Cortex of kidney (tissue), 1 donor: ENCODE data around the gene ADAMTSL3.
"Not testable (repeated sequence)": the region's sequence is repeated elsewhere in the genome, so short reads cannot be mapped to it uniquely, and the experiment has no call there.

Experiments
- DNase-seq: peaks from one replicate; lab custom pipeline; 2025; lab: John Stamatoyannopoulos, UW

The ADAMTSL3 gene

DNA sequence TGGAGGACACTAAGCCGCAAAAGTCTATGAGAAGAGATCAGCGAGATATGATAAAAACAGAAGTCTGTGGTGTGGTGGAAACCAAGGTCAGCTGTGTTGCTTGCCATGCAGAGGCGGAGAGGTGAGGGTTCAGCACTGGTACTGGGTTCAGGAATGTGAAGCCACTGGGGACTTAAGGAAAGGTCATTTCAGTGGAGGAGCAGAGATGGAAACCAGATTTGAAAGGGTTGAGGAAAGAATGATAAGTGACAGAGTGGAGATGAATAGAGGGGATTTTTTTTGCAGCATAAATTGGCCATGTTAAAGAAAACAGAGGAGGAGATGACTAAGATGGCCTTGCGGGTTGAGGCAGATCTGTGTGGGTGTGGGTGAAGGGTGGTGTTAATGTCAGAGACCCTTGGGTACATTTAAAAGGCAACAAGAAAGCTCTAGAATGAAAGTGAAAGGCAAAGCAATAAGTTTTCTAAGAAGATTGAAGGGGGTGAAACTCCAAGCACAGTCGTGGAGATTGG lies 265.5 kb downstream of the ADAMTSL3 start:
- DNase-seq: no peak

DNA sequence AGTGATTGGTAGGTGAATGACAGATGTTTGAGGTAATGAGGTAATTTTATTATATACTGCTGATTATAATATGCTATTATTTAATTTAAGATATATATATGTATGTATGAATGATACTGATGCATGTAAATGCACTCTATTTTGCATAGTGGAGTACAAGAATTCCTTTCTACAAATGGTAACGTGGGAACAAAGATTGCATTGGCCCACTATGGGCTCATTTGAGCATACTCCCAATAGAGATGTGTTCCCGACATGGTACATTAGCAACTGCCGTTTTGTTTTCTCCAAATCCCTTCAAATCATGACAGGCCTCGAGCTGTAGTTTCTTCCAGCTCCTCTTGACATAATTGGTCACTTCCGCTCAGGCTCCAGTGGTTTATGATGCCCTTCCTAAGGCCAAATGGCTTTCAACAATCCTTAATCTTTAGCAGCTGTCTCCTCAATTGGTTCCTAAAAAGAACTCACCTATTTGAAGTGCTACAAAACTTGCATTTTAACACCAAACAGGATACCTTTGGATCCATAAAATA lies 266.1 kb downstream of the ADAMTSL3 start:
- DNase-seq: no peak

DNA sequence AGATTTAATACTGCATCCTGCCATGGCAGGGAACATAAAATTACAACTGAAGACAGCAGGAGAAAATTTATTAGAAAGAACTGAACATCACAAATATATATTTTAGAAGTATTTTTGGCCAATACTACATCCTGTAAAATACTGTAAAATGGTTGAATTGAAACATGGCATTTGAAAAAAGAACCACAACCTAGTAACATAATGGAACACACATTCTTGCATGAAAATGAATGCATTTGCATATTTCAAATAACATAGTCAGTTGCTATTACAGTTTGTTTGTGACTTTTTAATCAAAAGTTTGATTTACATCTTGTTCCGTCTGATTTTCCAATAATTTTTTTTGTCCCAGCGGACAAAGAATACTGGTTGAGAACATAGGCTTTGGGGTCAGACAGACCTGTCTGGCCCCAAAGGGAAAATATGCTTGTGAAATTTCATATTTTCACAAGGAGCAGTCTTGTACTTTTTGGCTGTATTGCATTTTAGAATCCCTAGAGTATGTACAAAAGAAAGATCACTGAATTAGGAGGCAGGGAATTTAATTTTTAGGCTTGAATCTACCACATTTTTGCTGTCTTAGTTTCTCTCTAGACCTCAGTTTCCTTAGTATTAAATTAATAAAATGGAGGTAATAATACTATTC lies 268.8 kb downstream of the ADAMTSL3 start:
- DNase-seq: no peak

DNA sequence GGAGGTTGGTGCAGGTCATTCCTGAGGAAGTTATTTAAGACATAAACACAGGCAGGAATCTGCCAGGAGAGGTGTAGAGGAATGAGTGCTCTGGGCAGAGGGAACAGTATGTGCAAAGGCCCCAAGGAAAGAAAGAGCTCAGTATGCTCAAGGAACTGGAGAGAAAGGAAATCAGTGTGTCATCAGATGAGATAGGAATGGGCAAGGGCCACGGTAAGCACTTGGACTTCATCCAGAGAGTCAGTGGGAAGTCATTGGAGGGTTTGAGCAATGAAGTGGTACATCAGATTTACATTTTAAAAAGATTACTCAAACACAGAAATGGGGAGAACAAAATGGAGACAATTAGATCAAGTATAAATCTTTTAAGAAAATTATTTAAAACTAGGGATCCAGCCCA lies 272.2 kb downstream of the ADAMTSL3 start:
- no peak for DNase-seq

DNA sequence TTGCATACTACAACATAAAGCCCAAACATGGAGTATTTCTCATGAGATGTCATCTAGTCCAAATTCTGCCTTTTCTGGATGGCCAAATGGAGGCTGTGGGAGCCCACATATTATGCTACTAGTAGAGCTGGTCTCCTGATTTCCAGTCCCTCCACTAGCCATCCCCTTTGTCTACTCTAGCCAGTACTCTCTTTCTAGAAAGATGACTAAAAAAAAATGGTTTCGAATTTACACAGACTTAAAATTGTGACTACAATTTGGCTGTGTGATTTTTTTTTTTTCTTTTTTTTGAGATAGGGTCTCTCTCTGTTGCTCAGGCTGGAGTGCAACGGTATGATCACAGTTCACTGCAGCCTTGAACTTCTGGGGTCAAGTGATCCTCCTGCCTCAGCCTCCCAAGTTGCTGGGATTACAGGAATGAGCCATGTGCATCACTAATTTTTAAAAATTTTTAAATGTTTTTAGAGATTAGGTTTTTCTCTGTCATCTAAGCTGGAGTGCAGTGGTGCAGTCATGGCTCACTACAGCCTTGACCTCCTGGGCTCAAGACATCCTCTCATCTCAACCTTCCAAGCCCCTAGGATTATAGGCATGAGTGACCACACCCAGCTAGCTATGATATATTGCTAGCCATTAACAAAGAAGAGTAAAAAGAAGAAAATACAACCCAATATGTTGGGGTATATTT lies 273.9 kb downstream of the ADAMTSL3 start:
- no peak for DNase-seq

DNA sequence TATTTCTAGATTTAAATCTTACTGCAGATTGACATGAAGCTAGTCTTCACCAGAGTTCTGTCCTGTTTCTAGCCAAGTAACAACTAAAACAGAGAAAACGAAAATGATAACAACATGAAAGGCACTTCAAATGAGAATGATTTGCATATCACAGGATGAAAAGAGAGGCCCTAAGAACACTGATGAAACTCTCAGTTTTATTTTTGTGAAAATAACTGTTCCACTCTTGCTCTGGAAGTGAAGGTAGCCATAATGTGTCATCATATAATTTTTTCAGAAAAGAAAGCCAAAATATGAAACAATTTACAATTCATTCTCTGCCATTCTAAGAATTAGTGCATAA lies 274.4 kb downstream of the ADAMTSL3 start:
- DNase-seq: no peak

DNA sequence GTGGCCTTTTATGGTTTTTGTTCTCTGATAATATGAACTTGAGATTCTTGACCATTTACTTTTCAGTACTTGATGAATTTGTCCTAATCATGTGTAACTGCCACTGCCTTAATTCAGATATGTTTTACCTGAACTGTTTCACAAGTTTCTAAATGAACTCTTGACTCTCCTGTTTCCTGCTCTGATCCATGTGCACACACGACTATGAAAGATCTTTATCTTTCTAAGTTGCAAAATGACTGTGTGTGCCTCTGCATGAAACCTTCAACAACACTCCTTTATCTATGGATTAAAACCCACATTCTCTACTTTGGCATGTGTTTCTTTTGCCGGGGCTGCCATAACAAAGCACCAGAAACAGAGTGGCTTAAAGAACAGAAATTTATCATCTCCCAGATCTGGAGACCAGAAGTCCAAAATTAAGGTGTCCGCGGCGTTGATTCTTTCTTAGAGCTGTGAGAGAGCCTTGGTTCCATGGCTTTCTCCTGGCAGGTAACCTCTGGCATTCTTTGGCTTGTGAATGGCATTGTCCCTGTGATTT lies 275.0 kb downstream of the ADAMTSL3 start:
- DNase-seq: no peak

DNA sequence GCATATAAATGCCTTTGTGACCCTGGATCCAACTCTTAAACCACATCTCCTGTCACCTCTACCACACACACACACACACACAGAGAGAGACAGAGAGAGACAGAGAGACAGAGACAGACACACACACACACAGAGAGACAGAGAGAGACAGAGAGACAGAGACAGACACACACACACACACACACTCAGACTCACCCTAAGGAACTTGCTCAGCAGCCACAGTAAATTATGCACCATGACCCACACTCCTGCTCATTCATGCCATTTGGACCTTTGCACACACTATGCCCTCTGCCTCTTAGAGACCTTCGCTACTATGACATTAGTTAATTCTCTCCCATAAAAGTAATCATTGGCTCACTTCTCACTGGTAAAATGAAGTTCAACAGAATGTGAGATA lies 275.7 kb downstream of the ADAMTSL3 start:
- no peak for DNase-seq

DNA sequence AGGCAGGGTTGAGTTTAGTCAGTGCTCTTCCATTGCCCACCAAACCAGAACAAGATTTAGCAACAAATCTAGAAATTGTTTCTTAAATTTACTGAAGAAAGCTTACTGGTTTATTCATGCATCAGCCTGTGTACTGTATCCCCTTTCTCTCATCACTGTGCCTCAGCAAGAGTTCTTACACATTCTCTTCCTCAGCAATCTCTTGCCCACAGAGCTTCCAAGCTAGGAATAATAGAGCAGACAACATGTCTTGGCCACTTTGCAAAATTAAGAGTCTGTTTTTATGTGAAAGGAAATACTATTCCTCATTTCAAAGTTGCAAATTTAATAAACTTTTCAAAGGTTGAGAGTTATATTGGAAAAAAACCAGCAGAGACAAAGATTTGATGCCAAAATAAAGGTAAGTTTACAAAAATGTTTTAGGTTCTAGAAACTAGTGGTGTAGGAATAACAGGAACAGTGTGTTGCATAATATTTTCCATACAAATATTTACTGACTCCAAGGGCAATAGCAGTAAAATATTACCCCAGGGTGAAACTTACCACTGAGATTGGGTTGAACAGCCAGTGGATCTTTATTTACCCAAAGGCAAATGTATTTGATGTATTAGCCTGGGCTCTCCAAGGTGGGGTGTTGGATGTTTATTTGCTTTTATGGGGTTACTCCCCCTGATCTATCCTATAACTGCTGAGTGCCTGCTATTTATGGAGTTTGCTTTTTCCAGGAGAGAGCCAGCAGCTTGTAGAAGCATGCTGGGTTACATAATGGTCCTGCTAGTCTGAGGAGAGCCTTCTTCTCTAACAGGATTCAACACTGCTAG lies 276.7 kb downstream of the ADAMTSL3 start:
- DNase-seq: no peak

DNA sequence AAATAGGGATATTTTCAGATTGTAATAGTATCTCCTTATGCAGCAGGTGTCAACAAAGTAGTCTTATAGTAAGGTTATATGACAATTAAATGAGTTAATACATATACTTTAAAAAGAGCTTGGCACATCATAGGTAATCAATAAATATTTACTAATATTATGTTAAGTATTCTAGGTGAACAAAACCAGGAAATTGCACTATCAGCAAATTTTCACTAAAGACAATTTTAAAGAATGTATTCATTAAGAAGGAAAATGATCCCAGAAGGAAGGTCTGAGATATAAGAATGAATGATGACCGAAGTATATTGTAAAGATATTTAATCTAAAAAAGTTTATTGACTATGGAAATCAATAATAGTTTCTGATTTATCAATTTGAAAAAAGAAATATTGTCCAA lies 281.9 kb downstream of the ADAMTSL3 start:
- no peak for DNase-seq

DNA sequence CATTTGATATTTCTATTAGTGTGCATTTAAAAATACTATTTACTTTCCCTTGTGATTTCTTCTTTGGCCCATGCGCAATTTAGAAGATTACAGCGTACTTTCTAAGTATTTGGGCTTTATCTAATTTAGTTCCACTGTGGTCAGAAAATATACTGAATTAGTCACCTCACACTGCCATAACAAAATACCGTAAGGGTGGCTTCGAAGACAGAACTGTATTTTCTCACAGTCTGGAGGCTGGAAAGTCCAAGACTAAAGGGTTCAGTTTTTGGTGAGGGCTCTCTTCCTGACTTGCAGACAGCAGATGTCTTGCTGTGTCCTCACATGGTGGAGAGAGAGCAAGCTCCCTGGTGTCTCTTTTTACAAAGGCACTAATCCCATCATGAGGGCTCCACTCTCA lies 286.2 kb downstream of the ADAMTSL3 start:
- DNase-seq: no peak

DNA sequence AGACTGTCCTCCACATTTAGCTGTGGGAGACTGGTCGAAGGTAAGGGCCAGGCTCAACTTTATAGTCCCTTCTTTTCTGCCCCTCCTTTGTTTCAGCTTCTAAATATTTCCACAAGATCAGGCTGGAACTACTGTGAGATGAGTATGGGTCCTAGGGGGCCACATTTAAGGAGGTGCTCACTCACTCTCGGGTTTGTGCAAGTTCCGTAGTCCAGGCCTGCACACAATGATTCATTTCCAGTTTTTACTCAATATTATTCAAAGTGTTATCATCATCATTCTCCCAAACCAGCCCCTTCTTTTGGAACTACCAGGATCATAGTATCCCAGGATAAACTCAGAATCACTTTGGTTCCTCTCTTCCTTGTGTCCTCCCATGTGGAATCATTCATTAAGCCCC lies 289.1 kb downstream of the ADAMTSL3 start:
- DNase-seq: no peak

DNA sequence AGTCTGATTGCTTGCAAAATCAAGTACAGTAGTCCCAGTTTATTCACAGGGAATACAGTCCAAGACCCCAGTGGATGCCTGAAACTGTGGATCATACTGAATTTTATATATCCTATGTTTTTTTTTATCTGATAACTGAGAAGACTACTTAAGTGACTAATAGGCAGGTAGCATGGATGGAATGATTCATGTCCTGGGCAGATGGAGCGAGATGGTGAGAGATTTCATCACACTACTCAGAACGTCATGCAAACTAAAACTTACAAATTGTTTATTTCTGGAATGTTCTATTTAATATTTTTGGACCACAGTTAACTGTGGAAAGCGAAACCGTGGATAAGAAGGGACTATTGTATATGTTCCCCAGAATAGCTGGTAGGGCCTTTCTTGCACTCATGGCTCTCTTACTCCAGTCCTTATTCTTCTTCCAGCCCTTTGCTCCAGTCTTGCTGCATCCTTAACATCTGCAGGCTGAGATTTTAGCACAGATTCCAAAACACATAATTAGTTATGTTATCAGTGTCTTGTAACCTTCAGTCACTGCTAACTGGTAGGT lies 290.0 kb downstream of the ADAMTSL3 start:
- no peak for DNase-seq

DNA sequence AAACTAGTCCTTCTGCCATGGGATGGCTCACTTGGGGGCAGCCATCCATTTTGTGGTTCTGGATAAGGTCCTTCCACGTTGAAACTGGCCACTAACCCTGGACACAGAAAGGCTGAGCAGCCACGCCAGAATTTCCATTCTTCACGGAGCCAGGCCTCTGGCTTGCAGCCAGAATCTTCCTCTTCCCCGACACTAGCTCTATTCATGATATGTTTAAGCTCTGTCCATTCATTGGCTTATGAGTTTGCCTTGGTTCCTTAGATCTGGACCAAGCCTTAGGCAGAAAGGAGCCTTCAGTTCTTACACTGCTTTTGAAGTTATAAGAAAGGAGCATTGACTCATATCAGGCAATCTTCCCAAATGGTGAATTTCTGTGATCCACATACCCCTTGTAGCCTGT lies 293.2 kb downstream of the ADAMTSL3 start:
- DNase-seq: no peak

DNA sequence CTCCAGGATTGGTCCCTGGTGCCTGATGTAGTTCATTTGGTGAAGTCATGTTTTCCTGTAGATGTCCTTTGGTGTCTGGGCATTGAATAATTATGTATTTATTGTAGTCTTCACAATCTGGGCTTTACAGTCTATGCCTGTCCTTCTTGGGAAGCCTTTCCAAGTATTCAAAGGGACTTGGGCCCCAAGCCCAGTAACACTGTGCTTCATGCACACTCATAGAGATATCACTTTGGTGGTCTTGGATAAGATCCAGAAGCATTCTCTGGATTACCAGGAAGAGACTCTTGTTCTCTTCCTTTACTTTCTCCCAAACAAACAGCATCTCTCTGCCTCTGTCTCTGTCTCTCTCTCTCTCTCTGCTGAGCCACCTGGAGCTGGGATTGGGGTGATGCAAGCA lies 300.6 kb downstream of the ADAMTSL3 start:
- no peak for DNase-seq

DNA sequence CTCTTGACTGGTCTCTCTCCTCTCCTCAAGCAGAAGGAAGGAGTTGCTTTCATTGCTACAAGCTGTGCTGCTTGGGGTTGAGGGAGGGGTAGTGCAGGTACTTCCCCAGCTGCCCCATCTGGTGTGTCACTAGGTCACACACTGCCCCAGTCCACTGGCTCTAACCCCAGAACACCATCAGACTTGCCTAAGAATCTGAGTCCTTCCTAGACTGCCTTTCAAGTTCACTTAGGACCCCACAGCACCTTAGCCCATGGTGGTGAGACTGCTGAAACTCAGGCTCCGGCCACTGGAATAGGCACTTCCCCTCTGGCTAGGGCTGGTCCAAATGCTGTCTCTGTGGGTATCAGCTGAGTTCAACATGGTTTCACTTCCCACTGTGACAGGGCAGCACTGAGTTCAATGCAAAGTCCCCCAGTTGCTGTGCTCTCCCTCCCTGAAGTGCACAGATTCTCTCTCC lies 301.9 kb downstream of the ADAMTSL3 start:
- DNase-seq: no peak

DNA sequence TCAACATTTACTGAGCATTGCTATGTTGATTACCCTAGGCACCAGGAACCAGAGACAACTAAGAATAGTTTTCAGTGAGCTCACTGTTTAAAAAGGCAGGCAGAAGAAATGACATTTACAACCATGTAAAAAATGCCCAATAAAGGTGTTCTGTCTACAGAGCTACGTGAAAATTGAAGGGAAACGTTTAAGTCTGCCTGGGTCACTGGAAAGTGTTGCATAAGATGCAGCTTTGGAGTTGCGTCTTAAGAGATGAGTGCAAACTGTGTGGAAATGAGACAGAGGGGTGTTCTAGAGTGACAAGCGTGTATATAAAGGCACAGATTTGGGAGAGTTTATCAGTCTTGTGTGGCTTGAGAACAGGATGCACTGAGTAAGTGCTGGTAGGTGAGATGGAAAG lies 303.0 kb downstream of the ADAMTSL3 start:
- DNase-seq: no peak

DNA sequence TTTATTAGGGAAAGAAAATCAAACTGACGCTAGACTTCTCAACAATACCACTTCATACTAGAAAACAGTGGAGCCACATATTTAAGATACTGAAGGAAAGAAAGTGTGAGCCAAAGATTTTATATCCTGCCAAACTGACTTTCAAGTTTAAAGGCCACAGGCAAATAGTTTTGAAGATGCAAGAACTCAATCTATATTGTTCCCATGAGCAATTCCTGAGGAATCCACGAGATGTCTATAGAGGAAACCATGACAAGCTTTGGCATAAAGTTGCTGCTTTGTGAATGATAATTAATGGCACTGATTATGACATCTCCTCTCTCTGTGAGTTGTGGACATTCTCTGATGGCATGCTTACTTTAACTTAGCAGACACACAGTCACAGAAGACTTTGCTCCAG lies 305.6 kb downstream of the ADAMTSL3 start:
- no peak for DNase-seq

DNA sequence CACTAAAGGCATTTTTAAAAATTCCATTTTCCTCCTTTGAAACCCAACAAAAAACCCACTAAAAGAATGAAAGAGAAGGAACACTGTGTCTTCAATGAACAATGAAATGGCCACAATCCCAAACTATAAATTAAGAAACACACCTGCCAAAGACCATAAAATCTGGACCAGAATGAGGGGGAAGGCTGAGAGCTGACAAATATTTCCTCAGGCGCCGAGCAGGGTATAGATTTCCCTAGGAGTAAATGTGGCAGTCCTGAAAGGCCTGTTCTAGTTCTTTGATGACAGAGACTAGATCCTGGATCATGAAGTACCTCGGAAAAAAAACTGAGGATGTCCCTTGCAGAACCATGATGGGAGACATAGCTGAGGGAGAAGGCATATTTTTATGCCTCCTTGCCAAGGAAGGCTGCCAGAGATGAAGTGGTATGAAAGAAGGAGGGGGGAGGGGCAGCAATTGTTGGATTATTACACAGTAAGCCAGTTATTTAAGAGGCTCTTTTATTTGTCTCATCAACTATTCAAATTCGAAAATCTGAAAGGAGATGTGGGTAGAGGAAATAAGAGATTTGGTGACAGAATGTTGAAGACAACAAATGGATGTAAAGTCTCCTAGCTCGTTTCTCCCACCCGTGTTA lies 306.4 kb downstream of the ADAMTSL3 start:
- no peak for DNase-seq

DNA sequence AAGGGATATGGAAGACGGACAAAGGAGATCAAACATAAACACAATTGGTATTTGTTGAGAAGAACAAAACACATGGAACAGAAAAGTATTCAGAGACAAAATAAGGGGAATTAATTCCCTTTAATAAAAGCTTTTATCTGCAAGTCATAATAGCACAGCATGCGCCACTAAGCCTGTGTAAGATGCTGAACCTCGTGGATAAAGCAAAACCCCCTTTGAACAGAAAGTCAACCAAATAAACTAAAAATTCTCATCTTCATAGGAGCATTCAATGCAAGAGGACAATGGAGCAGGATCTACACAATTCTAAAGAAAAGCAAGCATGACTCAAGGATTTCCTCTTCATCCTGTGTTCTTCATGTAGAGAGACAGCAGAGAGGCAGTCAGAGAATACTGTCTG lies 307.4 kb downstream of the ADAMTSL3 start:
- no peak for DNase-seq

DNA sequence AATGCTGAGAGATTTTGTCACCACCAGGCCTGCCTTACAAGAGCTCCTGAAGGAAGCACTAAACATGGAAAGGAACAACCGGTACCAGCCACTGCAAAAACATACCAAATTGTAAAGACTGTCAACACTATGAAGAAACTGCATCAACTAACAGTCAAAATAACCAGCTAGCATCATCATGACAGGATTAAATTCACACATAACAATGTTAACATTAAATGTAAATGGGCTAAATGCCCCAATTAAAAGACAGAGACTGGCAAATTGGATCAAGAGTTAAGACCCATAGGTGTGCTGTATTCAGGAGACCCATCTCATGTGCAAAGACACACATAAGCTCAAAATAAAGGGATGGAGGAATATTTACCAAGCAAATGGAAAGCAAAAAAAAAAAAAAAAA lies 311.0 kb downstream of the ADAMTSL3 start:
- DNase-seq: not testable (repeated sequence)
